ENCODE results near the gene TRIM7.
A peak's percentile ranks its signal among the peaks of the same experiment; 100 is the strongest.

The TRIM7 gene

DNA sequence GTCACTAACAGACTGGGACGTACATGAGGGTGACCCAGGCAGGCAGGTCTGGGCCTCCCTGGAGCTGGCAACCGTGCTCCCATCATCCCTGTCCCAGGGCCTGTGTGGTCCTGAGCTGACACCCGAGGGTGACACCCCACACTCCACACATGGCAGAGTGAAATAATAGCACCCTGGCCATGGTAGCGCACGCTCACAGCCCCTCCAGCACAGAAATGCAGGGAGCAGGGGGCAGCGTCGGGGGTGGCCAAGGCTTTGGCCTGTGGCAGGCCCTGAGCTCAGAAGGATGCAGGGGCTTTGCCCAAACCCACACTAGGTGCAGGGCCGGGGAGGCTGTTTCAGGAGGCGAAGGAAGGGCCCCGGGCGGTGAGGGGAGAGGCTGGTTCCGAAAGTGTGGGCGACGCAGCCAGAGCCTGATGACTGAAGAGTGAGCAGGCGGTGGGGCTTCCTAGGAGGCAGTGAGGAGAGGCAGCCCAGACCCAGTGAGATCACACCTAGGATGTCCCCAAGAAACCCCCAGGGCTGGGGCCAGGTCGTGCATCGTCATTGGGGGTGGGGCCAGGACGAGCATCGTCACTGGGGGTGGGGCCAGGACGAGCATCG is 44.7 kb downstream of the TRIM7 start:
- TF ChIP-seq, protein P1, sequence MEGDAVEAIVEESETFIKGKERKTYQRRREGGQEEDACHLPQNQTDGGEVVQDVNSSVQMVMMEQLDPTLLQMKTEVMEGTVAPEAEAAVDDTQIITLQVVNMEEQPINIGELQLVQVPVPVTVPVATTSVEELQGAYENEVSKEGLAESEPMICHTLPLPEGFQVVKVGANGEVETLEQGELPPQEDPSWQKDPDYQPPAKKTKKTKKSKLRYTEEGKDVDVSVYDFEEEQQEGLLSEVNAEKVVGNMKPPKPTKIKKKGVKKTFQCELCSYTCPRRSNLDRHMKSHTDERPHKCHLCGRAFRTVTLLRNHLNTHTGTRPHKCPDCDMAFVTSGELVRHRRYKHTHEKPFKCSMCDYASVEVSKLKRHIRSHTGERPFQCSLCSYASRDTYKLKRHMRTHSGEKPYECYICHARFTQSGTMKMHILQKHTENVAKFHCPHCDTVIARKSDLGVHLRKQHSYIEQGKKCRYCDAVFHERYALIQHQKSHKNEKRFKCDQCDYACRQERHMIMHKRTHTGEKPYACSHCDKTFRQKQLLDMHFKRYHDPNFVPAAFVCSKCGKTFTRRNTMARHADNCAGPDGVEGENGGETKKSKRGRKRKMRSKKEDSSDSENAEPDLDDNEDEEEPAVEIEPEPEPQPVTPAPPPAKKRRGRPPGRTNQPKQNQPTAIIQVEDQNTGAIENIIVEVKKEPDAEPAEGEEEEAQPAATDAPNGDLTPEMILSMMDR (conservative IDR thresholded peaks at IDR 0.05; ENCODE audit: low read depth, low read length), result no peak
- DNase-seq (ENCODE audit: low read depth), result peak; percentile 53
- peak overlapping the region; percentile 56 for H3K4me3 ChIP-seq (ENCODE audit: low read depth, low read length)

DNA sequence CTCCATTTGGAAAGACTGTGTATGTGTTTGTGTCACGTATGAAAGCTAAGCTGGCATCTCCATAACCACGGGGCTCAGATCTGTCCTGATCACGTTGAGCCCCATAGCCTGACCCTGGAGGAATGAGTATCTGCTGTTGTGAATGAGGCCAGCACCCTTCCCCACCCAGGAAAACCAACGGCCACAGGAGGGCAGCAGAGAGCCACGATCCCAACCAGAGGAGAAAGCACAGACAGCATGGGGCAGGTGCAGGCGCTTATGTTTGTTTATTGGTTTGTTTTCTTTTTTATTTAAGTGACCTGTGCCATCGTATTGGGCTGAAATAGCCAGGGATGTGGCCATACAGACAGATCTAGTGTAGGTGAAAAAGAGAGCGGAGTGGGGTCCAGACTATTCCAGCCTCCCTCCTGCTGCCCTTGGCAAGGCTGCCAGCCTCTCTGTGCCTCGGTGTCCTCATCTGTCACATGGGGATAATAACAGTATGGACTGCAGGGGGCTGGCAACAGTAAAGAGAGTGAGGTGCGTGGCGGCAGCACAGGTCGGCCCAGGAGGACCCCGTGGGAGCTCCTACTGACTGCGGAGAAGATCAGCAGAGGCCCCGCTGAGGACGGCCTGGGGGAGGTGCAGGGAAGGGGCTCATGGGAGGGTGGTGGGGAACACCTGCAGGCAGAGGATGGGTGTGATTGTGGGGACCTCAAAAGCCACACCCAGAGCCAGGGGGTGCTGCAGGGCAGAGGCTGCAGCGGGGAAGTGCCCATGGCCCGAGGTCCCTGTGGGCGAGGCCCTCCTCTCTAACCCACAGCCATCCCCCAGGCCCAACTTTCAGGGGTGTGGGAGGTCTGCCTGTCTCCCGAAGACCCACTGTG is 45.5 kb downstream of the TRIM7 start:
- TF ChIP-seq, protein P1 (conservative IDR thresholded peaks at IDR 0.05; ENCODE audit: low read depth, low read length), result peak; percentile 94
- peak; percentile 84 for DNase-seq (ENCODE audit: low read depth)
- no peak overlapping the region for H3K4me3 ChIP-seq (ENCODE audit: low read depth, low read length)

DNA sequence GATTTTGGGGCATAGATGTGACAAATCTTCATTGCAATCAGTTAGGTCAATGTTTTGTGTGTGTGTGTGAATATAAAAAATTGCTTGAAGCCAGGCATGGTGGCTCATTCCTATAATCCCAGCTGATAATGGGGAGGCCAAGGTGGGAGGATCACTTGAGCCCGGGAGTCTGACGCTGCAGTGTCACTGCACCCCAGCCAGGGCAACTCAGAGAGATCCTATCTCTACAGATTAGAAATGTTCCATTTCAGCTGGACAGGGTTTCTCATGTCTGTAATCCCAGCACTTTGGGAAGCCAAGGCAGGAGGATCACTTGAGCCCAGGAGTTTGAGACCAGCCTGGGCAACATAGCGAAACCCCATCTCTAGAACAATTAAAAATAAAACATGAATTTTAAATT is 46.1 kb downstream of the TRIM7 start:
- no peak for DNase-seq (ENCODE audit: low read depth)
- no peak overlapping the region for H3K4me3 ChIP-seq (ENCODE audit: low read depth, low read length)
- TF ChIP-seq, protein P1 (conservative IDR thresholded peaks at IDR 0.05; ENCODE audit: low read depth, low read length), result no peak

DNA sequence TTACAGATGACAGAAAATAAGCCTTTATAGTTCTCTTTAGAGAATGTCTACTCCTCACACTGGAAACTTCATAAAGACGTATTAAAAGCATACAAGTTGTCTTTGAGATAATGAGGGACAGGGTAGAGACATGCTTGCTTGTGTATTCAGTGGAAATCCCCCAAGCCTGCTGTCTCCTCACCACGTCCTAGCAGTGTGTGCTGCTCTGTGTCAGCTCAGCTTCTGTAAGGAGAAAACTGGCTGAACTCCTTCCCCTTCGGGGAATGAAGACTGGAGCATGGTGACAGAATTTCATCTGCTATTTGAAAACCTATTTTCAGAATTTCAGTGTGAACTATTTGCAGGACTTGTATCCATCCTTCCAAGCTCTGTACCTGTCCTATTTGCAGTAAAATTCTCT is 48.2 kb downstream of the TRIM7 start:
- no peak overlapping the region for H3K4me3 ChIP-seq (ENCODE audit: low read depth, low read length)
- DNase-seq (ENCODE audit: low read depth), result no peak
- TF ChIP-seq, protein P1 (conservative IDR thresholded peaks at IDR 0.05; ENCODE audit: low read depth, low read length), result no peak

DNA sequence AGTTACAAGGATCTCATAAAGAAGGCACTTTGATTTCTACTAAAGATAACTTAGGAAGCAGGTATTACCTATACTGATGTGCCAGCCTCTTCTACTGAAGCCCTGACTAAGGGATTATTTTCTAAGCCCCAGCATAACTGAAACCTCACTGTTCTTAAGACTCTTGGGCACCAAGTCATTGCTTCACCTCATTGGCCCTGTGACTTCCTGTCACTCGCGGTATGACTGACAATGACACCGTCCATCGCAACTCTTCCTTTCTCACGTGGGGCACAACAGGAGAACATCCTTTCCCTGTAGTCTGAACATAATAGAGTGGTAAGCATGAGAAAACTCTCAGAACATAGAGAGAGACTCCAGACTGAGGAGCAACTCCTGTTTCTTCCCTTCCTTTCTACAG is 51.2 kb downstream of the TRIM7 start:
- H3K4me3 ChIP-seq (ENCODE audit: low read depth, low read length), result no peak overlapping the region
- DNase-seq (ENCODE audit: low read depth), result no peak
- TF ChIP-seq, protein P1 (conservative IDR thresholded peaks at IDR 0.05; ENCODE audit: low read depth, low read length), result no peak

DNA sequence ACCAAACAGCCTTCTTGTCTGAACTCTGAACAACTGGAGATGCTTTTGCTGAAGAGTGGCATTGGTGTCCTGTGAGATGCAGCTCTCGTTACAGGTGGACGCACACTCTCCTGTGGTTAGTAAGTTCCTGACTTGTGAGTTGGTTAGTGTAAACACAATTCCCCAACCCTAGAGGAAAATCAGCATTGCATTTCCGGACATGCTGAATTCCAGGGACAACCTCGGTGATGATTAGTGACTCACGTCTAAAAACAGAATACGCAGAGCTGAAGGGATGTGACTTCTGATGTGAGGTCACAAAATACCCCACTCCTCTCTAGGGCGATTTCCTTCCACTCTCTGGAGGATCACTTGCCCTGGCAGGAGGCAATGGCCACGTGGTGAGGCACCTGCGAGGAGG is 52.6 kb downstream of the TRIM7 start:
- DNase-seq (ENCODE audit: low read depth), result no peak

More for the DNA sequence above, 52.6 kb downstream of the TRIM7 start:
- TF ChIP-seq, protein P1 (conservative IDR thresholded peaks at IDR 0.05; ENCODE audit: low read depth, low read length), result no peak
- H3K4me3 ChIP-seq (ENCODE audit: low read depth, low read length), result no peak overlapping the region
